ENCODE results near the gene ENTPD5.
"Not testable (repeated sequence)": the region's sequence is repeated elsewhere in the genome, so short reads cannot be mapped to it uniquely, and the experiment has no call there.

ENTPD5 gene

DNA sequence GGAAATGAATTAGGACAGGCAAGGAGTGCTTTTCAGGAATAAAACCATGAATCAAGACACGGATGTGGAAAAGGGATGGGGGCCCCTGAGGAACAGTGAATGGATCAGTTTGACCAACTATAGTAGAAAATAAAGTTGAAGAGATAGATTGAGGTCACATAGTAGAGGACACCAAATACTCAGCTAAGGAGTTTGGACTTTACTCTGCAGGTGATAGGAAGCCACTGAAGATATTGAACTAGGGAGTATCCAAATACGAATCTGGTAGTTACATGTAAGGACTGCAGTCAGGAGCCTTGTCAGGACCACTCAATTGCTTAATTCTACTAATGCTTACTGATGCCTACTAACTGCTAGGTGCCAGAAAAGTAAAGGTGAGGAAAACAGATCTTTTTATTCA, 20.4 kb downstream of the ENTPD5 start:
- no peak for DNase-seq (ENCODE audit: low spot score)

DNA sequence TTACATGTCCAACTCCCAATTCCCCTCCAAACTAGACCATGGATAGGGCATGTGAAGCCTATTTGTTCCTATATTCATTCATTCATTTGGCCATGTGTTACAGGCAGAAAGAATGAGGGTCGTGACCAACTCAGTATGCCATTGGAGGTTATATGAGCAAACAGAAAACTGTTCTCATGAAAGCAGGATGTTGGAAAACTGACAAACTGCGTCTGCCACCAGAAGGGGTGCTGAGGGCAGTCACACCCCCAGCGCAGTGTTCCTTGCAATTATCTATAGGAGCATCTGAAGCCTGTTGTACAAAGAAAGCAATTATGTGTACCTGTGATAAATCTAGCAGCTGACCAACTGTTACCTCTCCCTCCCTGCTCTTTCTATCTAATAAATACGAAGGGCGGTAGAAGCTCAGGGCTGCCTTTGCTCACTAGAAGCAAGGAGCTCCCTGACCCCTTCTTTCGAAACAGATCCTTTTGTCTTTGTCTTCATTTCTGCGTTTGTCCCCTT, 21.1 kb downstream of the ENTPD5 start:
- no peak for DNase-seq (ENCODE audit: low spot score)

DNA sequence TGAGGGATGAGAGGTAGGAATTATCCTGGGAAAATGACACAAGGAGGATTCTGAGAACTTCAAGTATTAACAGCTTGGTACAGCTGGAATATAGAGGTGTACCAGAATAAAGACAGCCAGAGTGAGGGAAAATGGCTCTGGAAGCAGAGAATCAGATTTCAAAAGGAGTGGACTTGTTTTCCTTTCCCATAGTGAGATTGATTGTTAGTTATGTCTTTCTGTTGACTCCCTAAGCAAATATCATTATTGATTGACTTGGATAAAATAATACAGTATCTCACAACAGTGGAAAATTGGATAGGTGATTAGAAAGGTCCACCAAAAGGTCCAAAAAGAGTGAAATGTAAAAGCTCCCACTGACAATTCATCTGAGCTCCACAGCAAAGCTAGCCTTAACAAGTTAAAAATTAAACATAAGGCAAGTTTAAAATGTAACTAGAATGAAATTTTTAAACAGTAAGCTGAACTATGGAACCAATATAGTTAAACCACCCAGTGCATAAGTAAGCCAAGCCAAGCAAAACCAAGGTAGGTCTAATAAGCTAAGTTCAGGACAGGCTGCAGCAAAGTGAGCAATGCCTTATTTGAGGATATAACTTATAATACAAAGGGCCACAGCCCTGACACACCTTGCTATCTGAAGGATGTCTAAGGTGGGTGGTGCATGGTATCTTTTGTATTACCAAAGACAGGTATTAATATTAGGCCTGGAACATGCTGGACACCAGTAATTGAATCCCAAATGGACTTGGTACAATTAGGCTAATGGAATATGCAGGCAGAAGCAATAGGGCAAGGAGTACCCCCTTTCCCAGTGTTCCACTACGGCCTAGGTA, 21.8 kb downstream of the ENTPD5 start:
- DNase-seq (ENCODE audit: low spot score) = no peak

DNA sequence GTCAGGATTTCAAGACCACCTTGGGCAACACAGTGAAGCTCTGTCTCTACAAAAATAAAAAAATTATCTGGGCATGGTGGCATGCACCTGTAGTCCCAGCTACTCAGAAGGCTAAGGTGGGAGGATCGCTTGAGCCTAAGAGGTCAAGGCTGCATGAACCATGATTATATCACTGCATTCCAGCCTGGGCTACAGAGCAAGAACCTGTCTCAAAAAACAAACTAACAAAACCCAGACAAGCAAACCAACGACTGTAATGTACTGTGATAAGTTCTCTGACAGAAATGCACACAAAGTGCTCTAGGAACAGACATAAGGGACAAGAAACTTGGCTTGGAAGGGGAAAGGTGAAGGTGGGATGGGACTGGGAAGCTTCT, 22.4 kb downstream of the ENTPD5 start:
- no peak for DNase-seq (ENCODE audit: low spot score)

DNA sequence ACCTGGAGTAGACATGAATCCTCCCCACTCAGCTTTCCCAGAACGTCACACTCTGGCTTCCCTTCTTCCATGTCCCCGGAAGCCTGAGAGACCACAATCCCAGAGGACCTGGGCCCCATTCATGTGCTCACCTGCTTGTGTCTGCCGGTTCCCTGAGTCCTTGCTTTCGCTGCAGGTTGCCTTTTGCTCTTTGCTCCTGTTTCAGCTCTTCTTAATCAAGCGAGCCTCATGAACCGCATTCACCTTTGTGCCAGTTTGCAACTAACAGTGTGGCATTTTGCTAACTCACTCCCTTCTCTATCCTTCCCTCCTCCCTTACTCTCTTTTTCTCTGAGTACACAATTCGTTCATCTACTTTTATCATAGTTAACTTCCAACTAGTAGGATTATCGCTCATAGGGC, 23.1 kb downstream of the ENTPD5 start:
- no peak for DNase-seq (ENCODE audit: low spot score)

DNA sequence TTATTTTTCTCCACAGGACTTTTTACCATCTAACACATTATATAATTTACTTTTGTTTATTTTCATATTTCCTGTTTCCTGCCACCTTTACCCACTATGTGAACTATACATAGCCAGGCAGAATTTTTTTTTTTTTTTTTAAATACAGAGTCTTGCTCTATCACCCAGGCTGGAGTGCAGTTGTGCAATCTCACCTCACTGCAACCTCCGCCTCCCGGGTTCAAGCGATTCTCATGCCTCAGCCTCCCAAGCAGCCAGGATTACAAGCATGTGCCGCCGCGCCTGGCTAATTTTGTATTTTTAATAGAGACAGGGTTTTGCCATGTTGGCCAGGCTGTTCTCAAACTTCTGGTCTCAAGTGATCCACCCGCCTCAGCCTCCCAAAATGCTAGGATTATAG, 24.2 kb downstream of the ENTPD5 start:
- DNase-seq (ENCODE audit: low spot score) = not testable (repeated sequence)

DNA sequence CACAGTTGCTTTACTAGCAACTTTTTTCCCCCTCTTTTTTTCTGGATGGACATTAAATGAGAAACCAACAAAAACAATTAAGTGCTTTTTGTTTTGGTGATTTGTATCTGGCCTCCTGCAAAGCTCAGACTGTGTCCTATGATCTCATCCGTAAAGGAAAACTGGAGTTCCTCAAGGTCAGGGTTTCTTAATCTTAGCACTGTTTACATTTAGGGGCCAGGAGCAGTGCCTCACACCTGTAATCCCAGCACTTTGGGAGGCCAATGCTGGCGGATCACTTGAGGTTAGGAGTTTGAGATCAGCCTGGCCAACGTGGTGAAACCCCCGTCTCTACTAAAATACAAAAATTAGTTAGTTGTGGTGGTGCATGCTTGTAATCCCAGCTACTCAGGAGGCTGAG, 28.0 kb downstream of the ENTPD5 start:
- no peak for DNase-seq (ENCODE audit: low spot score)

DNA sequence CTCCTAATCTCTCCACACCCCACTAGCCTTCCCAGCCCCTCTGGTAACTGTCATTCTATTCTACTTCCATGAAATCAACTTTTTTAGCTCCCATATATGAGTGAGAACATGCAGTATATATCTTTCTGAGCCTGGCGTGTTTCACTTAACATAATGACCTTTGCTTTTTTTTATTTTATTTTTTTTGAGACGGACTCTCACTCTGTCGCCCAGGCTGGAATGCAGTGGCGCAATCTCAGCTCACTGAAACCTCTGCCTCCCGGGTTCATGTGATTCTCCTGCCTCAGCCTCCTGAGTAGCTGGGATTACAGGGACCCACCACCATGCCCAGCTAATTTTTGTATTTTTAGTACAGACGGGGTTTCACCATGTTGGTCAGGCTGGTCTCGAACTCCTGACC, 30.4 kb downstream of the ENTPD5 start:
- not testable (repeated sequence) for DNase-seq (ENCODE audit: low spot score)

DNA sequence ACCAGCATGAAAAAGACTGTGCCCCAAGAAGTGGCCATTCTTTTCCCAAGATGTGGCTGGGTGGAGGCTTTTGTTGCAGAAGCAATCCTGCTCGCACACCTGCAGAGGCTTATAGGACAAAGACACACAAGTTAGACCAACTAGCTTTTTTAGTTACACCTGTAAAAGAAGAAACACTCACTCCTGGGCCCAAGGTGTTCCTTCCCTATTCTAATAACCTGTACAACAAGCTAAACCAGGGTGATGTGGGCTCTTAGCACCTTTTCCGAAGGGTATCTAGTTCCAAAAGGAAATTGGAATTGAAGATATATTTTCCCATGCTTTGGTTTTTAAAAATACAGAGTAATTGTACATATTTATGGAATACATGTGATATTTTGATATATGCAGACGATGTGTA, 31.0 kb downstream of the ENTPD5 start:
- DNase-seq (ENCODE audit: low spot score) = no peak

DNA sequence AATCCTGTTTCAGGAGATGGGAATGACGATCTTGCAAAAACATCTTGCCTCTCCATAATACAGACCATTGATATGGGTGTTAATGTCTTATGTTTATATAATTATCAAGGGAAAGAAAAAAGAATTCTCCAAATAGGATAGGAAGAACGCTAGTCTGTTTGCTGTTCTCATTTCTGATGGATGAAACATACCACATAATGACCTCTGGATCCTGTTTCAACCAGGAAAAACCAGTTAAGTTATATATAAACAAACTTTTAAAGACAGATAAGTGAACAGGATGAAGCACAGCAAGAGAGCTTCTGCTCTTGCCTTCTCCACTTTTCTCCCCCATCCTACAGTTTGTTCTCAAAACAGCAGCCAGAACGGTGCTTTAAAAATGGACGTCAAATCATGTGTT, 41.2 kb downstream of the ENTPD5 start:
- no peak for DNase-seq (ENCODE audit: low spot score)

DNA sequence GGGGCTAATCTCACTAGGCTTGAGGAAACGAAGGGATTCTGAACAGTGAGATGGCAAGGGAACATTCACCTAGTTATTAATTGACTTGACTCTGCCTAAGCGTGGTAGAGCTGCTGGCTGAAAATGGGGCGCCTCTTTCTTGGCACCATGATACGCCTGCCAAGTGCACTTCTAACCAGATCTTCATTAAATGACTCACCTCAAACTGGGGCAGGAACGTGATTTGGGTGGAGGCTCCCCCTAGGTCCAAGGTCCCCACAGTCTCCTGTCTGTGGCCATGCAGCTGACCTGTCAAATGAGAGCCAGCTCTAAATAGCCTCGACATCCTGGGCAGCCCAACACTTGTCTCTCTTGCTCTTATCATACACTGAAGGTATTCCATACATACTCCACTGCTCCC, 43.0 kb downstream of the ENTPD5 start:
- DNase-seq (ENCODE audit: low spot score) = no peak

DNA sequence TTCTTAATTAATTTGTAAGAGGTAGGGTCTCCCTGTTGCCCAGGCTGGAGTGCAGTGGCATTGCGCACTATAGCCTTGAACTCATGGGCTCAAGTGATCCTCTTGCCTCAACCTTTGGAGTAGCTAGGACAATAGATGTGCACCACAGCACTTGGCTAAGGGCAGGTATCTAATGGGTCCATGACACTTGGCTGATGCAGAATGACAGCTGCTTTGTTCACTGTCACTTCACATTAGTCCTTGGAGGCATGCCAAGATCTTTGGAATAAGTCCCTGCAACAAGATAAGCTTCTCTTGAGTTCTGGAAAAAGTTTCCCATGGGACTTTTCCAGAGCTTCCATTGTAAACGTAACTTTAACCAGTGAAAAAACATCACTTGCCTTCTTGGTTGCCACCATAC, 45.6 kb downstream of the ENTPD5 start:
- DNase-seq (ENCODE audit: low spot score) = no peak

DNA sequence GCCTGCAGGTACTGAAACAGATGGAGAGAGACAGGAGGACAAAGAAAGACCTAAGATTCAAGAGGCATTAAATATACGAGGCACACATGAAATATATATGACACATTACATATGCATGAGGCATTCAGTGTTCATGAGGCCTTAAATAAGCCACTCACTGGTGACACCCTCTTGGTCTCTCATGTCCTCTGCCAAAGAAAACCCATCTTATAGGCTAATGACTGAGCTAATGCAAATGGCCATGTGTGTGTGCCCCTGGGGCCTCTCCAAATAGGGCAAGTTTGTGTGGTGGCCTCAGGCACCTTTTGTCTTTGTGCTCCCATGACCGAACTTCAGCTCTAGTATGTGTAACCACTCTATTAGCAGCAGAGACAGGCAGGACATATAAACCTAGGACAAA, 50.2 kb downstream of the ENTPD5 start:
- no peak for DNase-seq (ENCODE audit: low spot score)

DNA sequence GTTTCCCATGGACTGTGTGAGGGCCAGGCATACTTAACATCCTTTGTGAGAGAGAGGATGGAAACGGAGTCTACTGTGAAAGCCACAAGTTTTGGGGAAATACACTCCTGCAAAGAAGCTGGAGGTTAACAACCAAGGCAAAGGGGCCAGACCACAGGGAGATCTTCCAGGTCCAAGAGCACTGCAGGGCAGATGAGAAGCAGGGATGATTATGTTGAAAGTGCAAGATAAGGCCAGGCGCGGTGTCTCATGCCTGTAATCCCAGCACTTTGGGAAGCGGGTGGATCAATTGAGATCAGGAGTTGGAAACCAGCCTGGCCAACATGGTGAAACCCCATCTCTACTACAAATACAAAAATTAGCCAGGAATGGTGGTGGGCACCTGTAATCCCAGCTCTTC, 53.9 kb downstream of the ENTPD5 start:
- DNase-seq (ENCODE audit: low spot score) = no peak

DNA sequence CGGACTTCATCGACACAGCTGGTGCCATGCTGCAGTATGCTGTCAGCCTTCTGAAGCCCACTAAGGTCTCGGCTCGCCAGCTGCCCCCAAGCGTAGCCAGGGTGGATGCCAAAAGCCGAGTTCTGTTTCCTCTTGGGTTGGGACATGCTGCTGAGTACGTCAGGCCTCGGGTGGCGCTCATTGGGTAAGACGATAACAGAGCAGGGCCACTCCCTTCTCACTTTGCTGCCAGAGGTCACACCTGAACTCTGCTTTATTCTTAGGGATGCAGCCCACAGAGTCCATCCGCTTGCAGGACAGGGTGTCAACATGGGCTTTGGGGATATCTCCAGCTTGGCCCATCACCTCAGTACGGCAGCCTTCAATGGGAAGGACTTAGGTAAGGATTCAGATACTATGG, 57.9 kb downstream of the ENTPD5 start:
- no peak for DNase-seq (ENCODE audit: low spot score)

DNA sequence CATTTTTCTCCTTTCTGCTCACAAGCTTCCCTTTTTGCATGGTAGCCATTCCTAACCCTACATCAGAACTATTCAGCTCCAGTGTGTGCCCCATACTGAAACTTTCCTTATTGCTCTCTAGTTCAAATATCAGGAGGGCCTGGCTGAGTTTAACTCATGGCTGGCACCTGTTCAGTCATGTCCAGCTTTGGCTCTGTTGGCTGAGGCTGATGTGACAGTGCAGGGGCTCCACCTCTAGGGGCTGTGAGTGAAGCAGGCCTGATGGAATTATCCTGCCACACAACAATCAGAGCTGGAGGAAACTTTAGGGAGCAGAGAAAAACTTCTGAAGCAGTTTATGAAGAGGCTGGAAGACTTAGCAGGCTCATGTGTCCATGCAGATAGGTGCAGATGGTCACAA, 60.5 kb downstream of the ENTPD5 start:
- no peak for DNase-seq (ENCODE audit: low spot score)

DNA sequence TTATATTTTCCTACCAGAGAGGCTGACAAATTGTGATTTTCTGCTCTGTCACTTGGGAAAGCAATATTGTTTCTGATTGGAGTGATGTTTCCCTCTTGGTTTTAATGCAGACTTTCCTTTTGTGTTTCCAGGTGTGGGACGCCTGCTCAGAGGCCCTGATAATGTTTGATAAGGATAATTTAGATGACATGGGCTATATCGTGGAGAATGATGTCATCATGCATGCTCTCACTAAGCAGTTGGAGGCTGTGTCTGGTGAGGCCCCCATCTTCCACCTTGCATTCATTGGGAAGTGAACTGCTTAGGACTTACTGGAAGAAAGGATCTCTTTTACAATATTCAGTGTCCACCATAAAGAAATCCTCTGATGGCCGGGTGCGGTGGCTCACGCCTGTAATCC, 63.4 kb downstream of the ENTPD5 start:
- DNase-seq (ENCODE audit: low spot score) = no peak

DNA sequence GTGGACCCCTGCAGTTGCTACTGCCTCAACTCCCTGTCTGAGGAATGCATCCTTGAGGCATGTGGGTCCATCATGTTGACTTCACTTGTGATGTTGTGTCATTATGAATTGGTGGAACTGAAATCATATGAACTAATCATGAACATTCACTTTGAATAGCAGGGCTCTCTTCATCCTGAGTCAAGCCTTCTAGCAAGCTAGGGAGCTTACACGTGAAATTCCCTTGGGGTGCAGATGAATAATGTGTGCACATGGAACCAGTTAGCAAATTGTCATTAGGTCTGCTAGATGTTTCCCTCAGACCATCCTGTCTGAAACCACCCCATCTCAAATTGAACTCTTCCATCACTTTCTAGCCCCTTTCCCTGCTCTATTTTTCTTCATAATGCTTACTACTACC, 65.4 kb downstream of the ENTPD5 start:
- no peak for DNase-seq (ENCODE audit: low spot score)

DNA sequence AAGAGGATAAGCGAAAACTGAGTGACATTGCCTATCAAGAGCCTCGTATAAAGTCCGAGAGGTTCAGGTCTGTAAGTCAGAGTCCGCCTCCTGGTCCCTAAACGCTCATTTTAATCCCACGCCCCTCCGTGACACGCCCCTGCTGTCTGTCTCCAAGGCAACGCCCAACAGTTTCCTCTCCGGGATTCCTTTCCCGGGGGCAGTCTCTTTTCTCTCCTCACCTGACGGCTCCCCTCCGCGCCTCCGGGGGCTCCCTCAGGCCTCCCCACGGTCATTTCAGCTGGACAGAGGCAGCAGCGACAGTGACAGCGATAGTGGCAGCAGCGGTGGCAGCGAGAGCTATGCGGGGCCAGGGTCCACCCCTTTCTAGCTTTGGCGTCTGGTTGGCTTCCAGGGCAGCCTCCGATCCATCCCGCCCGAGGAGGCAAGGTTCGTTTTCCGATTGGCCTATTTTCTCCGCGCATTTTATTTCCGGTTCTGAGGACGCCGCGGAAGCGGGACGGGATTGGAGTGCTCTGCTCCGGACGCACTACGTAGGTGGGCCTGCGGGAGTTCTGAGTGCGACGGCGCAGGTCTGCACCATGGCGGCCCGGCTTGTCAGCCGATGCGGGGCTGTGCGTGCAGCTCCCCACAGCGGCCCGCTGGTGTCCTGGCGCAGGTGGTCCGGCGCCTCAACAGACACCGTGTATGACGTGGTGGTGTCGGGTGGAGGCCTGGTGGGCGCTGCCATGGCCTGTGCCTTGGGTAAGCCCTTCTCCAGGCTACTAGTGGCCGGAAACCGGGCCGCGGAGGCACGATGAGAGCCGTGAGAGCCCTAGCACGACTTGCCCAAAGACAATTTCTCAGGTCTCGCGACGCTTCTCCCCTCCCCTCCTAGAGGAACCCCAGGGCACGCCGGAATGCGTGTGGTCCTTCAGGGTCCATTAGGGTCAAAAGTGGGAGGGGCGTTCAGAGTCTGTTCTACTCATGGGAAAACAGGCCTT, 69.0 kb downstream of the ENTPD5 start, which contains the start of the genes COQ6 and FAM161B:
COQ6 (plus strand) TSS at position 551 of the 983 bp plus-strand sequence; CDS start at position 582, 31 bp downstream.
FAM161B (minus strand) TSS at position 343 of the 983 bp plus-strand sequence; CDS start at position 275, 68 bp downstream.
- DNase-seq (ENCODE audit: low spot score) = peak; percentile 96

DNA sequence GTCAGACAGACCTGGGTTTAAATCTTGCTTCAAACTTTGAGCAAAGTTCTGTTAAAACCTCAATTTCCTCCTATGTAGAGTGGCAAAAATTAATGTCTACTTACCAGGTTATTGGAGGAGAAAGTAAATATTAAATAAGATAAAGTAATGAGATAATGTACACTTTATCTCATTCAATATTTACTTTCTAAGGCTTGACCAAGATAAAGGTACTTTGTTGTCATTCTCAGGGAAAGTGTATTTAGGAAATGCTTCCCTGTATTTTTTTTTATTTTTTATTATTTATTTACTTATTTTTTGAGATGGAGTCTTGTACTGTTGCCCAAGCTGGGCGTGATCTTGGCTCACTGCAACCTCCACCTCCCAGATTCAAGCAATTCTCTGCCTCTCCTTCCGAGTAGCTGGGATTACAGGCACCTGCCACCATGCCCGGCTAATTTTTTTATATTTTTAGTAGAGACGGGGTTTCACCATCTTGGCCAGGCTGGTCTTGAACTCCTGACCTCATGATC, 73.9 kb downstream of the ENTPD5 start:
- no peak for DNase-seq (ENCODE audit: low spot score)

DNA sequence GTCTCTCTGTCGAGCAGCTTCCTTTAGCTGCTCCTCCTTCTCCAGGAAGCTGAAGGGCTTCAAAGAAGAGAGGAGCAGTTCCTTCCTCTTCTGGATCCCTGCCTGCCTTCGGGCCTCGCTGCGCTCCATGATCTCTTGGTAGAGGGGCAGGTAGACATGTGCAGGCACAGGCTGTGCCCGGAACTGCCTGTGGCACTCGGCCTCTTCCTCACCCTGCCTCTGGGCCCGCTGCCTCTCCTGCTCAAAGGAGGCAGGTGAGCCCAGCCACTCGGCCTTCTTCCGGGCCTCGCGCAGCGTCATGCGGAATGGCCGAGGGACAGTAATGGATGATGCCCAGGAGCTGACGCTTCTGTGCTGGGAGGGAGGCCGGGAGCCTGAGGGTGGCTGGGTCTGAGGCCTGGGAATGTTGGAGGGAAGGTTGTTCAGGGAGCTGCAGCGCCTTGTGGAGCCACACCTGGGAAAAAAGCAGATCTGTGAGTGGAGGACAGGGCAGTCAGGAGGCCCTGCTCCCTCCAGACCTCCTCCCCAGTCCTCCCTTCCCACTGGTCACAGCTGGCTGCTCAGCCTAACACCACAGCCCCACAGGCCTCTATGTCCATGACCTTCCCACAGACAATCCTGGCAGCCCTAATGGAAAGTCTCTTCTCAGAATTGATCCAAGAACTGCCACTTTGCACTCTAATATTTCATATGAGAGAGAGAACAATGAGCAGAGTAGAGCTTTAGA, 74.5 kb downstream of the ENTPD5 start:
- no peak for DNase-seq (ENCODE audit: low spot score)

DNA sequence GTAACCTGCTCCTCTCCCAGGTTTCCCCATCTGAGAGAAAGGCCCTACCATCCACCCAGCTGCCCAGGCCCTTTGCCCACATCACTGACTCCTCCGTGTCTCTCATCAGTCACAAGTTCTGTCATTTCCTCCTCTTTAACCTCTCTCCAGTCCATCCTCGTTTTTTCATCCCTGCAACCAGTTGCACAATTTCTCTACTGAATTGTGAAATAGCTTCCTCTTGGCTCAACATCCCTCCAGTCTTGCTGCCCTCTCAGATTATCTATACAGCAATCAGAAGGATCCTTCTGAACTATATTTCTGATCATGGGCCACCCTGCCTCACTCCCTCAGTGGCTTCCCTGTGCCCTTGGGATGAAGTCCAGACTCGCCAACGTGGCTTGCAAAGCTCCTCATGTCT, 76.0 kb downstream of the ENTPD5 start:
- DNase-seq (ENCODE audit: low spot score) = peak; percentile 50
